ENCODE results near the gene RCBTB2.

- TF ChIP-seq POU6F1 (CRISPR knock-in tag; IDR thresholded peaks at IDR 0.05; ENCODE audit: borderline replicate concordance, low read depth) (no peak), CSRNP3 (CRISPR knock-in tag; IDR thresholded peaks at IDR 0.05) (no peak), PPARA (CRISPR knock-in tag; IDR thresholded peaks at IDR 0.05; ENCODE audit: borderline replicate concordance) (no peak), PATZ1 (CRISPR knock-in tag; IDR thresholded peaks at IDR 0.05; ENCODE audit: borderline replicate concordance) (no peak), ZC3H10 (CRISPR knock-in tag; IDR thresholded peaks at IDR 0.05) (no peak), GLIS3 (CRISPR knock-in tag; IDR thresholded peaks at IDR 0.05) (no peak), ZNF565 (CRISPR knock-in tag; conservative IDR thresholded peaks at IDR 0.05; ENCODE audit: low read depth) (no peak), ZNF70 (CRISPR knock-in tag; IDR thresholded peaks at IDR 0.05) (no peak)
These were observed 17.1 kb downstream of the RCBTB2 start for GRCh38 chr13:48515732-48516131.

Data from SK-N-SH treated with all-trans-retinoic acid at 6 μM for 48 hours (cell line).